PC-9 (cell line): ENCODE measurements around the gene EHBP1L1. TPM values are rescaled to one million over a fixed set of nuclear protein-coding genes. Genes with fewer than 3 reads are reported as not detected.

Experiments
- BruUV-seq: library from RNA; stranded (reverse); fragments of 400-500 nt; replicated peaks from 2 replicates; lab custom pipeline; 2021; lab: Mats Ljungman, UMichigan
- CTCF ChIA-PET: fragments of 300-600 bp; sonication (Branson Sonifier 250); formaldehyde crosslinking; loops from one replicate; lab custom pipeline; 2022; ENCODE audit warnings: antibody characterized with exemption; lab: Charles Lee
- POLR2A ChIA-PET: fragments of 300-600 bp; sonication (Branson Sonifier 250); formaldehyde crosslinking; loops from one replicate; lab custom pipeline; 2022; ENCODE audit warnings: antibody characterized with exemption; ENCODE audit not compliant: unreplicated experiment; lab: Charles Lee
- DNase-seq, 2 experiments: peaks; one replicate each; pipeline versions ENCODE4 v3.0.0 to v3.0.0-alpha.2; 2015 to 2022; ENCODE audit warnings: mixed read lengths in 1 of 2
- H2AFZ ChIP-seq: fragments of 200-600 bp; sonication (generic); 2 replicates; pipeline ENCODE4 v1.8.1; 2017; ENCODE audit warnings: antibody characterized with exemption
- H3F3A ChIP-seq: fragments of 200-600 bp; sonication (generic); 2 replicates; pipeline ENCODE4 v1.8.1; 2017; ENCODE audit warnings: antibody characterized with exemption, mild to moderate bottlenecking, low read depth; ENCODE audit not compliant: insufficient read depth
- H3K27ac ChIP-seq: fragments of 200-600 bp; sonication (generic); 2 replicates; pipeline ENCODE4 v1.6.1; 2016; ENCODE audit warnings: mixed run types
- H3K27me3 ChIP-seq: fragments of 200-600 bp; sonication (generic); 2 replicates; pipeline ENCODE4 v1.6.1; 2016; ENCODE audit warnings: low read depth, mixed run types; ENCODE audit not compliant: insufficient read depth
- H3K36me3 ChIP-seq: fragments of 200-600 bp; sonication (generic); 2 replicates; pipeline ENCODE4 v1.6.1; 2016; ENCODE audit warnings: low read depth, mixed run types
- H3K4me1 ChIP-seq: fragments of 200-600 bp; sonication (generic); replicated peaks from 2 replicates; pipeline ENCODE4 v1.6.1; 2016; ENCODE audit warnings: mixed run types; ENCODE audit not compliant: insufficient read depth
- H3K4me2 ChIP-seq: fragments of 200-600 bp; sonication (generic); 2 replicates; pipeline ENCODE4 v1.6.1; 2017; ENCODE audit warnings: mixed run types
- H3K4me3 ChIP-seq: fragments of 200-600 bp; sonication (generic); 2 replicates; pipeline ENCODE4 v1.6.1; 2016; ENCODE audit warnings: mixed run types
- H3K79me2 ChIP-seq: fragments of 200-600 bp; sonication (generic); 2 replicates; pipeline ENCODE4 v1.6.1; 2017; ENCODE audit warnings: low read depth, mixed run types
- H3K9me2 ChIP-seq: fragments of 200-600 bp; sonication (generic); 2 replicates; pipeline ENCODE4 v1.8.1; 2017; ENCODE audit warnings: mild to moderate bottlenecking; ENCODE audit not compliant: insufficient read depth
- H3K9me3 ChIP-seq: fragments of 200-600 bp; sonication (generic); 2 replicates; pipeline ENCODE4 v1.8.1; 2016; ENCODE audit warnings: low read depth; ENCODE audit not compliant: insufficient read depth
- H4K20me1 ChIP-seq: fragments of 200-600 bp; sonication (generic); 2 replicates; pipeline ENCODE4 v1.8.1; 2017; ENCODE audit not compliant: insufficient read depth
- CTCF ChIP-seq: fragments of 200-600 bp; sonication (generic); conservative IDR thresholded peaks from 2 replicates; pipeline ENCODE4 v1.6.1; 2017; ENCODE audit warnings: mixed run types, antibody characterized with exemption, mild to moderate bottlenecking, moderate library complexity
- EZH2 ChIP-seq: fragments of 200-600 bp; sonication (generic); IDR thresholded peaks from 2 replicates; pipeline ENCODE4 v1.8.0; 2017; ENCODE audit warnings: antibody characterized with exemption, low read depth
- intact Hi-C: fragments of 100-400 bp; cut with micrococcal nuclease; formaldehyde crosslinking; loops from one replicate; pipeline ENCODE4 v1.10.0; 2022; ENCODE audit not compliant: unreplicated experiment
- total RNA-seq: library from RNA; stranded (reverse); gene quantifications from 2 replicates; pipeline ENCODE4 v1.2.3, GENCODE V29; 2021

The EHBP1L1 gene
- total RNA-seq, 1 experiment from 2014 or later = 123 TPM

GRCh38 chr11:65586247-65586630, 10.4 kb downstream of the EHBP1L1 start:
- H3K27ac ChIP-seq = no peak overlapping the region
- H3K9me2 ChIP-seq = no peaks in the 10 kb centered on the region
- no peak overlapping the region for H2AFZ ChIP-seq
- intact Hi-C loops = no loop called here
- H3K79me2 ChIP-seq = no peaks in the 10 kb centered on the region
- peaks cover 42% of the 10 kb centered on the region; the same call in 1 of the 2 replicates for H3F3A ChIP-seq
- ChIA-PET POLR2A (interaction anchor here (0.6 kb wide), 1 partner anchor 324 kb away, joined by 6 read pairs; the partner anchor contains the start of gene POLA2), CTCF (no interaction called here)
- H3K4me1 ChIP-seq = no peaks in the 10 kb centered on the region
- no peaks in the 10 kb centered on the region for H3K36me3 ChIP-seq
- TF ChIP-seq EZH2 (no peak), CTCF (no peak)
- no peak overlapping the region for H3K4me2 ChIP-seq
- no peaks in the 10 kb centered on the region for H3K27me3 ChIP-seq
- no peaks in the 10 kb centered on the region for H3K9me3 ChIP-seq
- BruUV-seq = no TSS peak
- H4K20me1 ChIP-seq = no peaks in the 10 kb centered on the region
- no peak for DNase-seq
- H3K4me3 ChIP-seq = no peak overlapping the region

- H2AFZ ChIP-seq = no peak overlapping the region
- ChIA-PET CTCF (no interaction called here), POLR2A (interaction anchor here (0.6 kb wide), 1 partner anchor 325 kb away, joined by 6 read pairs; the partner anchor contains the start of gene POLA2)
- no peak for DNase-seq
- H3K27me3 ChIP-seq = no peaks in the 10 kb centered on the region
- H3K27ac ChIP-seq = no peak overlapping the region
- no peaks in the 10 kb centered on the region for H3K4me1 ChIP-seq
- no peaks in the 10 kb centered on the region for H3K36me3 ChIP-seq
- H4K20me1 ChIP-seq = no peaks in the 10 kb centered on the region
- no peaks in the 10 kb centered on the region for H3K9me3 ChIP-seq
- no peaks in the 10 kb centered on the region for H3K9me2 ChIP-seq
- no peak for TF ChIP-seq CTCF
- intact Hi-C loops = no loop called here
- H3K4me2 ChIP-seq = no peak overlapping the region
- no TSS peak for BruUV-seq
- H3K79me2 ChIP-seq = no peaks in the 10 kb centered on the region
- no peak overlapping the region for H3K4me3 ChIP-seq
- H3F3A ChIP-seq = peaks cover 44% of the 10 kb centered on the region; the same call in 1 of the 2 replicates
These were observed 10.8 kb downstream of the EHBP1L1 start for GRCh38 chr11:65586676-65587075.

- Histone ChIP-seq H3K4me3 (no peak overlapping the region), H3K27ac (no peak overlapping the region), H4K20me1 (no peaks in the 10 kb centered on the region), H2AFZ (no peak overlapping the region), H3K9me2 (no peaks in the 10 kb centered on the region), H3K4me2 (no peak overlapping the region), H3K9me3 (no peaks in the 10 kb centered on the region), H3K79me2 (no peaks in the 10 kb centered on the region), H3K4me1 (no peaks in the 10 kb centered on the region), H3F3A (peaks cover 38% of the 10 kb centered on the region; the same call in 1 of the 2 replicates), H3K27me3 (no peaks in the 10 kb centered on the region), H3K36me3 (no peaks in the 10 kb centered on the region)
- no TSS peak for BruUV-seq
- POLR2A ChIA-PET = interaction anchor here (0.6 kb wide), 1 partner anchor 47 kb away, joined by 3 read pairs; no protein-coding TSS in a partner anchor
- DNase-seq = peak in 1 of 2 experiments; percentile 44
- intact Hi-C loops = no loop called here
- TF ChIP-seq EZH2 = no peak
- peak; percentile 76 for TF ChIP-seq CTCF
- CTCF ChIA-PET = interaction anchor here (1.0 kb wide), 1 partner anchor 11 kb away, joined by 3 read pairs; no protein-coding TSS in a partner anchor
These were observed 12.6 kb downstream of the EHBP1L1 start for GRCh38 chr11:65588199-65589054.
